IPS-11a (cell line): ENCODE data around the gene IL10RB.
"Not testable (repeated sequence)": the region's sequence is repeated elsewhere in the genome, so short reads cannot be mapped to it uniquely, and the experiment has no call there.

Experiments used
- H3K4me3 ChIP-seq: one replicate; pipeline ENCODE4 v1.5.1; 2013; ENCODE audit warnings: low read depth, low read length, control low read depth

The IL10RB gene

GRCh38 chr21:33300701-33301631, 34.8 kb downstream of the IL10RB start:
- H3K4me3 ChIP-seq: no peak overlapping the region

- H3K4me3 ChIP-seq: no peak overlapping the region
Measured at GRCh38 chr21:33301632-33302002, 35.5 kb downstream of the IL10RB start.

GRCh38 chr21:33302055-33302454, 35.9 kb downstream of the IL10RB start:
- H3K4me3 ChIP-seq: no peak overlapping the region

- H3K4me3 ChIP-seq: no peak overlapping the region
Measured at GRCh38 chr21:33302796-33303195, 36.6 kb downstream of the IL10RB start.

- H3K4me3 ChIP-seq: no peak overlapping the region
Measured at GRCh38 chr21:33305344-33305671, 39.1 kb downstream of the IL10RB start.

- no peak overlapping the region for H3K4me3 ChIP-seq
Measured at GRCh38 chr21:33305938-33306337, 39.8 kb downstream of the IL10RB start.

GRCh38 chr21:33308586-33309490, 42.7 kb downstream of the IL10RB start:
- no peak overlapping the region for H3K4me3 ChIP-seq

GRCh38 chr21:33309778-33310177, 43.6 kb downstream of the IL10RB start:
- H3K4me3 ChIP-seq: no peak overlapping the region

- no peak overlapping the region for H3K4me3 ChIP-seq
Measured at GRCh38 chr21:33312121-33312520, 46.0 kb downstream of the IL10RB start.

- no peak overlapping the region for H3K4me3 ChIP-seq
Measured at GRCh38 chr21:33313183-33313582, 47.0 kb downstream of the IL10RB start.

GRCh38 chr21:33313611-33314010, 47.4 kb downstream of the IL10RB start:
- no peak overlapping the region for H3K4me3 ChIP-seq

- H3K4me3 ChIP-seq: no peak overlapping the region
Measured at GRCh38 chr21:33314111-33314510, 47.9 kb downstream of the IL10RB start.

- no peak overlapping the region for H3K4me3 ChIP-seq
Measured at GRCh38 chr21:33315946-33316710, 50.0 kb downstream of the IL10RB start.

GRCh38 chr21:33317145-33317544, 51.0 kb downstream of the IL10RB start:
- no peak overlapping the region for H3K4me3 ChIP-seq

GRCh38 chr21:33317786-33318486, 51.8 kb downstream of the IL10RB start:
- H3K4me3 ChIP-seq: no peak overlapping the region

GRCh38 chr21:33321005-33321404, 54.8 kb downstream of the IL10RB start:
- H3K4me3 ChIP-seq: not testable (repeated sequence)

GRCh38 chr21:33323610-33324009, 57.4 kb downstream of the IL10RB start:
- H3K4me3 ChIP-seq: peak overlapping the region; percentile 88

GRCh38 chr21:33324291-33325221, 58.4 kb downstream of the IL10RB start, which contains the start of gene IFNAR1:
IFNAR1 (plus strand) TSS chr21:33324970; CDS start chr21:33325056, 86 bp downstream.
- H3K4me3 ChIP-seq: peak within 1 kb of the TSS; percentile 88
